ENCODE data around the gene KCTD3. TPM values are rescaled to one million over a fixed set of nuclear protein-coding genes. Genes with fewer than 3 reads are reported as not detected.

Gene KCTD3
- polyA plus RNA-seq, 1 donor (not counting 4 experiments of a cell fraction or from before 2014, with no cell fraction given), result 43.4 TPM

- H3K79me2 ChIP-seq (ENCODE audit: control insufficient read depth, insufficient read depth, low read length), result peaks cover 3% of the 10 kb centered on the region
- TF ChIP-seq CTCF (optimal IDR thresholded peaks at IDR 0.05 in 1 of 3, IDR thresholded peaks at IDR 0.05 in 1 of 3, conservative IDR thresholded peaks at IDR 0.05 in 1 of 3; ENCODE audit: extremely low read depth in 1 of 3, insufficient read depth in 2 of 3, low read length in 3 of 3) (no peak), EZH2 (IDR thresholded peaks at IDR 0.05; ENCODE audit: low read length) (no peak)
- FAIRE-seq, result no peak
- no peak overlapping the region for H3K9ac ChIP-seq (ENCODE audit: control insufficient read depth, extremely low read depth, insufficient read depth, low read length)
- no peaks in the 10 kb centered on the region for H3K9me3 ChIP-seq (ENCODE audit: control insufficient read depth, low read depth, low read length)
- H4K20me1 ChIP-seq (ENCODE audit: control insufficient read depth, extremely low read depth, insufficient read depth, low read length), result no peaks in the 10 kb centered on the region
- no peak for DNase-seq (ENCODE audit: low read depth, low spot score)
- no peaks in the 10 kb centered on the region for H3K4me1 ChIP-seq (ENCODE audit: control insufficient read depth, extremely low read depth, insufficient read depth, low read length)
- H2AFZ ChIP-seq (ENCODE audit: control insufficient read depth, low read length), result no peak overlapping the region
- H3K36me3 ChIP-seq (ENCODE audit: control insufficient read depth in 2 of 2, extremely low read depth in 1 of 2, insufficient read depth in 2 of 2, low read length in 2 of 2), result peaks cover 0 to 1% of the 10 kb centered on the region in 2 experiments
- no peak overlapping the region for H3K4me3 ChIP-seq (ENCODE audit: control insufficient read depth in 2 of 3, extremely low read depth in 1 of 3, insufficient read depth in 2 of 3, low read depth in 1 of 3, low read length in 3 of 3)
- dilution Hi-C loops (cut with MboI; ENCODE audit: extremely low pct_ligation_motif_present, low sequenced_read_pairs), result no loop called here
- H3K4me2 ChIP-seq (ENCODE audit: control insufficient read depth, extremely low read depth, insufficient read depth, low read depth, low read length), result no peak overlapping the region
- H3K27me3 ChIP-seq (ENCODE audit: control insufficient read depth, extremely low read depth, insufficient read depth, low read length), result no peaks in the 10 kb centered on the region
- H3K27ac ChIP-seq (ENCODE audit: control insufficient read depth, insufficient read depth, low read length), result no peak overlapping the region
- H3K9me1 ChIP-seq (ENCODE audit: control insufficient read depth, extremely low read depth, insufficient read depth, low read length), result no peaks in the 10 kb centered on the region
These were observed 22.7 kb downstream of the KCTD3 start for GRCh38 chr1:215589650-215590435.

GRCh38 chr1:215590779-215591491 is 23.8 kb downstream of the KCTD3 start:
- no peak overlapping the region for H3K4me2 ChIP-seq (ENCODE audit: control insufficient read depth, extremely low read depth, insufficient read depth, low read depth, low read length)
- no peak overlapping the region for H3K9ac ChIP-seq (ENCODE audit: control insufficient read depth, extremely low read depth, insufficient read depth, low read length)
- no peak for TF ChIP-seq EZH2 (IDR thresholded peaks at IDR 0.05; ENCODE audit: low read length)
- no peak for TF ChIP-seq CTCF (optimal IDR thresholded peaks at IDR 0.05 in 1 of 3, IDR thresholded peaks at IDR 0.05 in 1 of 3, conservative IDR thresholded peaks at IDR 0.05 in 1 of 3; ENCODE audit: extremely low read depth in 1 of 3, insufficient read depth in 2 of 3, low read length in 3 of 3)
- no peaks in the 10 kb centered on the region for H3K9me1 ChIP-seq (ENCODE audit: control insufficient read depth, extremely low read depth, insufficient read depth, low read length)
- FAIRE-seq (no peak), DNase-seq (ENCODE audit: low read depth, low spot score) (no peak)
- no peaks in the 10 kb centered on the region for H3K4me1 ChIP-seq (ENCODE audit: control insufficient read depth, extremely low read depth, insufficient read depth, low read length)
- H4K20me1 ChIP-seq (ENCODE audit: control insufficient read depth, extremely low read depth, insufficient read depth, low read length), result no peaks in the 10 kb centered on the region
- no peaks in the 10 kb centered on the region for H3K27me3 ChIP-seq (ENCODE audit: control insufficient read depth, extremely low read depth, insufficient read depth, low read length)
- H3K27ac ChIP-seq (ENCODE audit: control insufficient read depth, insufficient read depth, low read length), result no peak overlapping the region
- H3K9me3 ChIP-seq (ENCODE audit: control insufficient read depth, low read depth, low read length), result no peaks in the 10 kb centered on the region
- no peak overlapping the region for H3K4me3 ChIP-seq (ENCODE audit: control insufficient read depth in 2 of 3, extremely low read depth in 1 of 3, insufficient read depth in 2 of 3, low read depth in 1 of 3, low read length in 3 of 3)
- H2AFZ ChIP-seq (ENCODE audit: control insufficient read depth, low read length), result no peak overlapping the region
- dilution Hi-C loops (cut with MboI; ENCODE audit: extremely low pct_ligation_motif_present, low sequenced_read_pairs), result no loop called here
- peaks cover 0 to 1% of the 10 kb centered on the region in 2 experiments for H3K36me3 ChIP-seq (ENCODE audit: control insufficient read depth in 2 of 2, extremely low read depth in 1 of 2, insufficient read depth in 2 of 2, low read length in 2 of 2)
- peaks cover 3% of the 10 kb centered on the region for H3K79me2 ChIP-seq (ENCODE audit: control insufficient read depth, insufficient read depth, low read length)
